Erythroblast (primary cell): ENCODE data around the gene SERINC5.
A peak's percentile ranks its signal among the peaks of the same experiment; 100 is the strongest.
"Not testable (repeated sequence)": the region's sequence is repeated elsewhere in the genome, so short reads cannot be mapped to it uniquely, and the experiment has no call there.

Experiments
- DNase-seq, 2 experiments: peaks; one replicate each; lab custom pipeline; 2025; lab: John Stamatoyannopoulos, UW
- GATA1 ChIP-seq: IDR thresholded peaks from 2 replicates; pipeline ENCODE4 v1.6.1; 2011; ENCODE audit warnings: low read depth, mild to moderate bottlenecking, control low read depth, low read length, moderate library complexity
- POLR2A ChIP-seq: IDR thresholded peaks from 2 replicates; pipeline ENCODE4 v1.6.1; 2011; ENCODE audit warnings: mild to moderate bottlenecking, low read length

Gene SERINC5

DNA sequence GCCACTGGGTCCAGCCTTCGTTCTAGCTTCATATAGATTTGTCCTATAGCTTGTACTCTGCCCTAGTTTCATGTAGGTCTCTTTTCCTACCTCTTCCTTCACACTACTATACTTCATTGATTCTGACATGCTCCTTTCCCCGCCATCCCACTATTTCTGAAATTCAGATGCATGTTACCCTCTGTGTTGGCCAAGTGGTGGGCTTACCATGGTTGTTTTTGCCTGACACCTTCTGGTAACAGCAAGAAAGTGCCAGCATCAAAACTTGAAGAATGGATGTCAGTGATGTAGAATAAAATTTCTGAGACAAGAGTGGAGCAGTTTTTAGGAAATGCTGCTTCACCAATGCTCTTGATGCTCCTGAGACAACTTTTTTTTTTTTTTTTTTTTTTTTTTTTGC is 19.5 kb upstream of the SERINC5 start:
- DNase-seq: peak; percentile 37 to 39
- TF ChIP-seq GATA1 (no peak), POLR2A (no peak)

DNA sequence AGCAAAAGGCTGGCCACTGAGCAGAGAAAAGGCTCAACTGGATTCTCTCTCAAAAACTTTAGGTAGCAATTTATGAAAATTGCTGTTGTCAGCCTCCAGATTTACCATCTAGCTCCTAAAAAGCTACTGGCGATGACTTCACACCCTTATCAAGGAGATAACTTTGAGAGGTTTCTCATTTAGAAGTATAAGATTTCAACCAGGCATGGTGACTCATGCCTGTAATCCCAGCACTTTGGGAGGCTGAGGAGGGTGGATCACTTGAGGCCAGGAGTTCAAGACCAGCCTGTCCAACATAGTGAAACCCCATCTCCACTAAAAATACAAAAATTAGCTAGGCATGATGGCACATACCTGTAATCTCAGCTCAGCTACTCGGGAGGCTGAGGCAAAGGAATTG is 14.7 kb upstream of the SERINC5 start:
- not testable (repeated sequence) for DNase-seq

DNA sequence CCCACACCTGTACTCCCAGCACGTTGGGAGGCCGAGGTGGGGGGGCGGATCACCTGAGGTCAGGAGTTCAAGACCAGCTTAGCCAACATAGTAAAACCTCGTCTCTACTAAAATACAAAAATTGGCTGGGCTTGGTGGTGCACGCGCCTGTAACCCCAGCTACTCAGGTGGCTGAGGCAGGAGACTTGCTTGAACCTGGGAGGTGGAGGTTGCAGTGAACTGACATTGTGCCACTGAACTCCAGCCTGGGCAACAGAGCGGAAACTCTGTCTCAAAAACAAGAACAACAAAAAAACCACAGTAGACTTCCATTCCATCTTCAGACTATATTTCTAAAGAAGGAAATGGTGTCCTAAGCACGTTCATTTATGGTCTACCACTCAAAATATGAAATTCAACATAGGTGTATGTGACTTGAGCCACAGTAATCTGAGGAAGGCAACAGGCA is 14.2 kb upstream of the SERINC5 start:
- DNase-seq: no peak
- TF ChIP-seq GATA1: no peak
- TF ChIP-seq POLR2A: no peak

DNA sequence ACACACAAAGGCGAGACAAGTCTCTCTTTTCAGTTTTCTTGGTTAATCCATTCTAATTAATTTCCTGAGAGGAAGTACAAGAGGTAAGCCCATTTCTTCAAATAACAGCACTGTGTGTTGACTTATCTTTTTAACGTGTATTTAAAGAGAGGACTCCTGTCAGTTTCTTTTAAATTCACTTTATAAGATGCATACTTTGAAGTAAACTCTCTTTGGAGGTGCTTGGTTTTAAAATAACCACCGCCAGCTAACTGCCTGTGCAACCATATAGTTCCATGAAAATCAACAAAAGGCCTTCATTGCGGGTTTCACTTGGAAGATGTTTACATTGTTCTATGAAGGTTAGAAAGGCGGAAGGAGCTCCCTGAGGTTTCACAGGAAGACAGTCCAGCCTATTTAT is 13.1 kb upstream of the SERINC5 start:
- DNase-seq: no peak
- TF ChIP-seq GATA1 (no peak), POLR2A (no peak)

DNA sequence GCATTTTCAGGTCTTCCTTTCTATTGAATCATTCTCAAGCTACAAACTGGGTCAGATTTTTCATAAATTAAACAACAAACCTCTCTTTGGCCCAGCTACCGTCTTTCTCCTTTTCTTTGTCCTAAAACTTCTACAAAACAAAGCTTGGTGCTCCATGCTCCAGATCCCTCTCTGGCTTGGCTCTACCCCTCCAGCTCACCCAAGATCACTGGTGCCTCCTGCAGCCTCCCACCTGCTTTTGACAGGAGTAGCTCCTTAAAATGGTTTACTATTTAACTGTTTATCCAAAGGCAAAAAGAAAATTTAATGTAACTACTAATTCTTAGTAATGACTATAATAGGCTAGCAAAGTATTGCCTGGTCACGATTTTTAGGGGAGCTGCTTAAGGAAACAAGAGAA is 10.7 kb upstream of the SERINC5 start:
- no peak for TF ChIP-seq POLR2A
- no peak for TF ChIP-seq GATA1
- no peak for DNase-seq

DNA sequence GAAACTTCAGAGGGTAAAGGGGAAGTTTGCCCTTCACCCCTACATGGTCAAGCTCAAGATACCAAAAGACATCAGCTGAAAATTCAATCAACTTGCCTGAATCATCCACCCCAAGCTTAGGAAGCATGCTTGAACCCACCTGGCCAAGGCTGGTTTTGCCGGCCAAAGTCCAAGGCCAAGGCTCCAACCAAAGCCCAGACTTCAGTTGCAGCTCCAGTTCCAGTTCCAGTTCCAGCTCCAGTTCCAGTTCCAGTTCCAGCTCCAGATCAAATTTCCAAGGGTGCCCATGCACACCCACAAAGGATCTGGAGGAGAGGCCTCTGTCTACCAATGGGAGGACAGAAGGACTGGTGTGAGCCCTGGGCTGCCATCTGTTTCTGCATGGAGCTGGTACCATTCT is 4.6 kb upstream of the SERINC5 start:
- no peak for TF ChIP-seq POLR2A
- TF ChIP-seq GATA1: no peak
- no peak for DNase-seq

DNA sequence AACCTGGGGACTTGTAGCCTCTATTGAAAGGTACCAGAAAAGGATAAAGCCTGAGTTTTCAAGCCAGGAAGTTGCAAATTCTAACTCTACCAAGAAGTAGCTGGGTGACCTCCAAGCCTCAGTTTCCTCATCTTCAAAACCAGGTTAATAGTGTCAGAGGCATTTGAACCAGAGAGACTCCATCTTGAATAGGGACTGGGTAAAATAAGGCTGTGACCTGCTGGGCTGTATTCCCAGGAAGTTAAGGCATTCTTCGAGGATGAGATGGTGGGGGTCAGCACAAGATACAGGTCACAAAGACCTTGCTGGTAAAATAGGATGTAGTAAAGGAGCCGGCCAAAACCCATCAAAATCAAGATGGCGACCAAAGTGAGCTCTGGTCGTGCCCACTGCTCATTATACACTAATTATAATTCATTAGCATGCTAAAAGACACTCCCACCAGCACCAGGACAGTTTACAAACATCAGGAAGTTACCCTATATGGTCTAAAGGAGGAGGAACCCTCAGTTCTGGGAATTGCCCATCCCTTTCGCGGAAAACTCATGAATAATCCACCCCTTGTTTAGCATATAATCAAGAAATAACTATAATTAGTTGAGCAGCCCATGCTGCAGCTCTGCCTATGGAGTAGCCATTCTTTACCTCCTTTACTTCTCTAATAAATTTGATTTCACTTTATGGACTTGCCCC is 3.8 kb upstream of the SERINC5 start:
- TF ChIP-seq GATA1 (no peak), POLR2A (no peak)
- peak; percentile 3 to 22 for DNase-seq

DNA sequence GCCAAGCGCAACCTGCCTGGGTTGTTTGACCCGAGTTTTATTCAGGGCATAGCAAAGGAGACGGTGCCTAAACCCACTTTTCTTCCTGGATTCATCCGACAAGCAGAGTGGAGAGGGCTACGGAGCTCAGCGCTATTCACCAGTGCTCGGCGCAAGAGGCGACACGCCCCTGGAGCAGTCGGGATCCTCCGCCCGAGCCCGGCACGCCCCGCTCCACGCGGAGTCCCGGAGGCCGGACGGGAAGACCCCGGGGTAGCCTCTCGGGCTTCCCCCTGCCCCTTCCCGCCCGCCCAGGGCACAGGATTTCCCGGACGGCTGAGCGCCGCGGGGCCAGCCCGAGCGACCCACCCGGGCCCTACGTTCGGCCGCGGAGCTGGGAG is 427 bp downstream of the SERINC5 start:
- DNase-seq: peak; percentile 74 to 80
- TF ChIP-seq GATA1: no peak
- no peak for TF ChIP-seq POLR2A

DNA sequence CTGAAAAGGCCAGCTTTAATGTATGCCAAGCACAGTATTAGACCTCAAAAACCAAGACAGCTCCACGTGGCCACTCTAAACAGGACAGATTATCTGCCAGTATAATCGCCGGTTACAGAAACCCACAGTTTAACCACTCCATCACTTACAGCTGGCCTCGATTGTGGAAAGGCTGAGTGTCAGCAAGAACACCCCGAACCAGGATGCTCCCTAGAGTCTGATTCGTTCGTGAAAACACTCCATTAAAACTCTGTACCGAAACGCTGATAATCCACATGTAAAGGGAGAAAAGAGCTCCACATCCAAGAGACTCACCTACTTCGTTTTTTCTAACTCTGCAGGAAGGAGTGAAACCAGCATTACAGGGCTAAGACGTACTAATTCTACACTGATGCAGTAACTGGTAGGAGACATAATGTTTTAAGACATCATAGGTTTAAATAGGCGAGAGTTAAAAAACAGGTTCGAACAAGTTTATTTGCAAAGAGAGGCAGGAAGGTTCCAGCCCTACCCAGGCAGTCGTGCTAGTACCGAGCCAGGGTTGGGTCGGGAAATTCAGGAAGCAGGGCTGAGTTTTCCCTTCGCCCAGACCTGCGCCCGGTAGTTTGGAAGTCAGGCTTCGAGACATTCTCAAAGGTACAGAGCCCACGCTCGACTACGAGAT is 949 bp downstream of the SERINC5 start:
- peak; percentile 47 to 49 for DNase-seq

DNA sequence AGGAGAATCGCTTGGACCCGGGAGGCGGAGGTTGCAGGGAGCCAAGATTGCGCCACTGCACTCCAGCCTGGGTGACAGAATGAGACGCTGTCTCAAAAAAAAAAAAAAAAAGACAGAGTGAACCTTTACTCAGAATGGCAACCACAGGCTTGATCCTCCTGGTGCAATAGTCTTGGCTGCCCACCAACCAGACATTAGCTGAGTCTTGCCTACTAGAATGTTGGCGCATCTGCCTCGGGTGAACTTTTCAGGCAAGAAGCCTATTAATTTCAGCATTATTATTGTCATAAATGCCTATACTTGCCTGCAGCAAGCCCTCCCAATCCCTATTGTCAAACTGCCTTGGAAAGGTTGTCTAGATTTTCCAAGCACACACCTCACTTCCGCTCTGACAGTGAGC is 4.2 kb downstream of the SERINC5 start:
- no peak for TF ChIP-seq GATA1
- TF ChIP-seq POLR2A: no peak
- DNase-seq: no peak

More for the DNA sequence above, 949 bp downstream of the SERINC5 start:
- TF ChIP-seq GATA1 (no peak), POLR2A (no peak)

DNA sequence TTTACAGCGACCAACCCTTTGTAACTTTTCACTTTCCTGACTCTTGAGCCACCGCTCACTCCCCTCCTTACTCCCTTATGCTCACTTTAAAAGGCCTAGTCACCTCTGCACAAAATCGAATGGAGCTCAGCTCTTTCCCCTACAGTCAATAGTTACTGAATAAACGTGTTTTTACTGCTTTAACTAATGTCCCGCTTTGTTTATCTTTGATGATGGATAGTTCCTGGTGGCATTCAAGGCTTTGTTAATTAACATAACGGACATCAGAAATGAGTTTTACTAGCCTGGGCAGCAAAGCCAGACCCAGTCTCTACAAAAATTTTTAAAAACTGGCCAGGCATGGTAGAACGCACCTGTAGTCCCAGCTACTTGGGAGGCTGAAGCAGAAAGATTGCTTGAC is 5.0 kb downstream of the SERINC5 start:
- TF ChIP-seq POLR2A (no peak), GATA1 (no peak)
- no peak for DNase-seq

DNA sequence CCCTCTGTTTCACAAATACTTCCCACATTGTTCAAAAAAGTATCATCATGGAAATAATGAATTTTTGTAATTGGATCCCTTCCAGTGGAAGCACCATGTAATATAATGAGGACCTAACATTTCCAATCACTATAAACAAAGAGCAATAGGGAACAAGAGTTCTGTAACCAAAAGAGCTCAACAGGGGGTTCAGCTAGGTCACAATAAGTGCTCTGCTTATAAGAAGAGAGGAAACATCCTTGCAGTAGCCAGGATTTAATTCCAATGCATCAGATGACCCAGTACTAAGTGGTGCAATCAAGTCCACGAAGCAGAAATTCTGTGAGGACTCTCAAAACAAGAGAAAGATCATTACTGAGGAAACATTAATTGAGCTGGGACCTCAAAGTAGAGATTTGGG is 5.9 kb downstream of the SERINC5 start:
- TF ChIP-seq POLR2A: no peak
- no peak for TF ChIP-seq GATA1
- DNase-seq: no peak

DNA sequence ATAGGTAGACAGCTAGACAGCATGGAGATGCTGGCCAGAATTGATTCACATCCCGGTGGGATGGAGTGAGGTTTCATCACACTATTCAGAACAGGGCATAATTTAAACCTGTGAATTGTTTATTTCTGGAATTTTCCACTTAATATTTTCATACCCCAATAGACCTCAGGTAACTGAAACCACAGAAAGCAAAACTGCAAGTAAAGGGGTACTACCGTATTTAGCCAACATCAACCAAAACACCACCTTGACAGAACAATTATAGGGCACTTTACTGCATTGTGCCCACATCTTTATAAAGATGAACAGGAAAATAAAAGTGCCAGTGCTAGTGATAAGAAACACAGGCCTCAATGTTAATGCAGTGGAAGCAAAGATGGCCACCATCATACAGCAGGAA is 7.5 kb downstream of the SERINC5 start:
- no peak for DNase-seq
- TF ChIP-seq POLR2A (no peak), GATA1 (no peak)

DNA sequence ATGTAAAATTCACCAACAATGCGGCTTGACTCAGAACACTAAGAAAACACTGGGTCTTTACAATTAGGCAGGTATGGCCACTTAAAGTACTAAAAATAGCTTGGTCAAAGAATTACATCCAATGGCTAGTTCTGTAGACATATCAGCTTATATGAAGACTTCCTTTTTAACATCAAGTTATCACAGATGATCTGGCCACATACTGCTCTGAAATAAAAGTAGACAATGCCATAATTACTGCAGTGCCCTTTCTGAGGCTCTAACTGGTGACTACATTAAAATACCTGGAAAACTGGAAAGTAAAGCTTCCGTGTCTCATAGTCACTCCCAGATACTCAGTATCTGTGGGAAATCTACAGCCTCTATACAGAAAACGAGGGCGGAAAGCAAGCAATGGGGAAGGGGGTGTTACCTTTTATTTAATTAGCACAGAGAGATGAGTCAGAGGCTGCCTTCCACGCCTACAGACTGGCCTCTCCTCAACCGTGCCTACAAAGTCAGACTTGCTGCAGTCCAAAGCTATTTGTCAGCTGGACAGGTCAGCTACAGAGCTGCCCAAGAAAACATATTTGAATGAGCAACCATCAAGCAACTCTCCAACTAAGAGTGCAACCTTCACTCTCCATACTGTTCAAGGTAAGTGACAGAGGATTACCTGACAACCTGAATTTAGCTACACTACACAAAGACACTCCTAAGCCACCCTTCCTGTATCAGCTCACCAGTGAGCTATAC is 8.7 kb downstream of the SERINC5 start:
- peak; percentile 63 to 65 for DNase-seq
- TF ChIP-seq POLR2A (peak; percentile 50), GATA1 (no peak)
